SH-SY5Y (cell line): ENCODE data around the gene BACE2.

Source experiments
- GATA2 ChIP-seq: IDR thresholded peaks from 2 replicates; pipeline ENCODE4 v1.6.1; 2011; ENCODE audit warnings: mild to moderate bottlenecking, low read depth, low read length
- GATA3 ChIP-seq: IDR thresholded peaks from 2 replicates; pipeline ENCODE4 v1.6.1; 2011; ENCODE audit warnings: low read depth, mild to moderate bottlenecking, low read length, moderate library complexity

- no peak for TF ChIP-seq GATA2
- TF ChIP-seq GATA3: no peak
These were observed 2.5 kb downstream of the BACE2 start for GRCh38 chr21:41170442-41170841.
